IMR-90 (cell line): Measurements from ENCODE around the gene RHBDD2. TPM values are rescaled to one million over a fixed set of nuclear protein-coding genes. Genes with fewer than 3 reads are reported as not detected.
A peak's percentile ranks its signal among the peaks of the same experiment; 100 is the strongest.

ENCODE experiments used
- MAZ ChIP-seq: IDR thresholded peaks from 2 replicates; pipeline ENCODE4 v1.6.1; 2012; ENCODE audit warnings: low read depth, mild to moderate bottlenecking, low read length, improper control_type of control experiment, moderate library complexity, borderline replicate concordance
- microRNA-seq, 2 experiments: library from miRNA; stranded (forward) in 1 of 2; unstranded in 1 of 2; fragments of 10-50 nt in 1 of 2; fragments of <30 nt in 1 of 2; gene quantifications in 1 of 2; microRNA quantifications in 1 of 2; one replicate each; pipeline versions ENCODE3 to v1.1.0; 2013 to 2020; ENCODE audit not compliant: insufficient read depth in 1 of 2, insufficient read length in 1 of 2, unreplicated experiment in 1 of 2
- polyA plus RNA-seq, 3 experiments: library from polyadenylated mRNA; depleted of rRNA; stranded (reverse); fragments of >200 nt; gene quantifications; 2 replicates each; pipeline ENCODE4 v1.2.3, GENCODE V29; 2012; ENCODE audit warnings: low replicate concordance in 1 of 3
- total RNA-seq: library from RNA; depleted of rRNA; stranded (reverse); fragments of >200 nt; gene quantifications from 2 replicates; pipeline ENCODE4 v1.2.3, GENCODE V29; 2012; rRNA removed

Gene RHBDD2
- total and polyA plus RNA-seq, 2 of the 4 experiments (the other 2 are of a cell fraction), result 9.7 to 42.4 TPM

GRCh38 chr7:75937958-75938786, 59.3 kb downstream of the RHBDD2 start (continued):
- peak; percentile 77; the same call in 1 of the 2 replicates for TF ChIP-seq MAZ

Small RNAs within 50 kb of the gene (microRNA-seq; reads per million reads assigned to microRNA genes)
- gene MIR4651 (ENCODE audit: unreplicated experiment), result not detected

Other genes starting within 250 kb of the RHBDD2 start
- 10.0 and 11.1 TPM in 2 replicates for gene HIP1, start 140.1 kb upstream of the RHBDD2 start, total RNA-seq
- gene HIP1, start 140.1 kb upstream of the RHBDD2 start, polyA plus RNA-seq (2012; rRNA removed), result 6.5 and 6.8 TPM in 2 replicates
- not detected in 2 replicates for gene CCL26, start 106.8 kb upstream of the RHBDD2 start, total RNA-seq
- not detected in 2 replicates for gene CCL26, start 106.8 kb upstream of the RHBDD2 start, polyA plus RNA-seq (2012; rRNA removed)
- not detected in 2 replicates for gene CCL24, start 65.2 kb upstream of the RHBDD2 start, total RNA-seq
- not detected in 2 replicates for gene CCL24, start 65.2 kb upstream of the RHBDD2 start, polyA plus RNA-seq (2012; rRNA removed)
- 25.3 and 25.5 TPM in 2 replicates for gene POR, start 36.1 kb downstream of the RHBDD2 start, total RNA-seq
- gene POR, start 36.1 kb downstream of the RHBDD2 start, polyA plus RNA-seq (2012; rRNA removed), result 42.2 and 60.4 TPM in 2 replicates
- 23.1 and 32.1 TPM in 2 replicates for gene TMEM120A, start 115.6 kb downstream of the RHBDD2 start, total RNA-seq
- gene TMEM120A, start 115.6 kb downstream of the RHBDD2 start, polyA plus RNA-seq (2012; rRNA removed), result 33.8 and 39.3 TPM in 2 replicates
- 70.0 and 73.8 TPM in 2 replicates for gene STYXL1, start 169.0 kb downstream of the RHBDD2 start, total RNA-seq
- 53.9 and 66.1 TPM in 2 replicates for gene STYXL1, start 169.0 kb downstream of the RHBDD2 start, polyA plus RNA-seq (2012; rRNA removed)
- 55.4 and 56.1 TPM in 2 replicates for gene MDH2, start 169.1 kb downstream of the RHBDD2 start, total RNA-seq
- 206 and 232 TPM in 2 replicates for gene MDH2, start 169.1 kb downstream of the RHBDD2 start, polyA plus RNA-seq (2012; rRNA removed)